HFFc6 (cell line): Measurements from ENCODE around the gene RIPOR3. TPM values are rescaled to one million over a fixed set of nuclear protein-coding genes. Genes with fewer than 3 reads are reported as not detected.

Source experiments
- DNase-seq: peaks from one replicate; pipeline ENCODE4 v3.0.0-alpha.2; 2018
- H3K27ac Mint-ChIP-seq: 2 replicates; pipeline ENCODE4 v1.8.0; 2020; ENCODE audit warnings: mild to moderate bottlenecking, mixed read lengths
- H3K27me3 Mint-ChIP-seq: 2 replicates; pipeline ENCODE4 v1.8.0; 2021; ENCODE audit warnings: mild to moderate bottlenecking, moderate library complexity, mixed read lengths; ENCODE audit not compliant: insufficient read depth
- H3K36me3 Mint-ChIP-seq: 2 replicates; pipeline ENCODE4 v1.8.0; 2021; ENCODE audit warnings: low read depth, mixed read lengths
- H3K4me1 Mint-ChIP-seq: 2 replicates; pipeline ENCODE4 v1.8.0; 2020; ENCODE audit warnings: low read depth, mixed read lengths
- H3K4me3 Mint-ChIP-seq: 2 replicates; pipeline ENCODE4 v1.8.0; 2020; ENCODE audit warnings: mild to moderate bottlenecking, moderate library complexity, mixed read lengths
- H3K9me3 Mint-ChIP-seq: 2 replicates; pipeline ENCODE4 v1.8.0; 2020; ENCODE audit warnings: mild to moderate bottlenecking, mixed read lengths
- CTCF ChIP-seq: fragments of 200-600 bp; sonication (generic); IDR thresholded peaks from 2 replicates; pipeline ENCODE4 v1.5.0; 2021; ENCODE audit warnings: antibody characterized with exemption, mild to moderate bottlenecking
- total RNA-seq, 6 experiments: library from RNA; stranded (reverse); fragmentation: NEBNext Ultra II Directional; extraction: Animal tissue kit (Norgen Biotek cat#: 25700); gene quantifications; 2 replicates in 1 of 6; 3 replicates in 5 of 6; pipeline ENCODE4 v1.2.3, GENCODE V29; 2021

RIPOR3 gene
- total RNA-seq, 6 experiments from 2014 or later, result 0.07 to 0.25 (median 0.11) TPM

GRCh38 chr20:50724851-50725723 is 33.7 kb upstream of the RIPOR3 start:
- Mint-ChIP-seq H3K9me3 (no peaks in the 10 kb centered on the region), H3K4me3 (no peak overlapping the region), H3K27ac (no peak overlapping the region), H3K36me3 (no peaks in the 10 kb centered on the region), H3K4me1 (peaks cover 31% of the 10 kb centered on the region), H3K27me3 (no peaks in the 10 kb centered on the region)
- no peak for TF ChIP-seq CTCF
- peak; percentile 97 for DNase-seq

DNA sequence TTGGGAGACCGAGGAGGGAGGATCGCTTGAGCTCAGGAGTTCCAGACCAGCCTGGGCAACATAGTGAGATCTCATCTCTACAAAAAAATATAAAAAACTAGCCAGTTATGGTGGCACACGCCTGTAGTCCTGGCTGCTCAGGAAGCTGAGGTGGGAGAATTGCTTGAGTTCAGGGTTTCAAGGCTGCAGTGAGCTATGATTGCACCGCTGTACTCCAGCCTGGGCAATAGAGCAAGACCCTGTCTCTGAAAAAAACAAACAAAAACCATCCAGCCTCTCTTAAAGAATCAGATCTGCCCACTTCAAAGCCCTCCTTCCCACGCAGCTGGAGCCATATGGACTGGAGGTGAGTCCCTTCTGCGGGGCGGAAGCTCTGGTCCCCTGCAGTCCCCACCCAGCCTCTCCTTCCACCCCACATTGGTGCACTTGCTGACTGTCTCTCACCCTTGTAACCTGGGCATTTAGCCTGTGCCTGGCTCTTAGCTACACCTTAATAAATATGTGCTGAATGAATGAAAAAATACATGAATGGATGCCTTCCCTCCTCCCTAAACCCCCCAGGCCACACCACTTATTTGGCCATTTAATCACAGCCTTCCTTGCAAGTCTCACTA is 32.9 kb upstream of the RIPOR3 start:
- no peak for DNase-seq
- H3K27ac Mint-ChIP-seq, result no peak overlapping the region
- H3K9me3 Mint-ChIP-seq, result no peaks in the 10 kb centered on the region
- H3K27me3 Mint-ChIP-seq, result no peaks in the 10 kb centered on the region
- H3K4me1 Mint-ChIP-seq, result peaks cover 22% of the 10 kb centered on the region
- TF ChIP-seq CTCF, result no peak
- H3K4me3 Mint-ChIP-seq, result no peak overlapping the region
- H3K36me3 Mint-ChIP-seq, result no peaks in the 10 kb centered on the region

GRCh38 chr20:50723672-50724071 is 32.3 kb upstream of the RIPOR3 start:
- Mint-ChIP-seq H3K27ac (no peak overlapping the region), H3K4me1 (peaks cover 18% of the 10 kb centered on the region), H3K36me3 (no peaks in the 10 kb centered on the region), H3K4me3 (no peak overlapping the region), H3K9me3 (no peaks in the 10 kb centered on the region), H3K27me3 (no peaks in the 10 kb centered on the region)
- TF ChIP-seq CTCF, result no peak
- DNase-seq, result no peak

- no peak for DNase-seq
- Mint-ChIP-seq H3K9me3 (no peaks in the 10 kb centered on the region), H3K27ac (no peak overlapping the region), H3K4me1 (peaks cover 23% of the 10 kb centered on the region), H3K4me3 (no peak overlapping the region), H3K27me3 (no peaks in the 10 kb centered on the region), H3K36me3 (no peaks in the 10 kb centered on the region)
- no peak for TF ChIP-seq CTCF
Observed at GRCh38 chr20:50722424-50723155, 31.2 kb upstream of the RIPOR3 start.

GRCh38 chr20:50721881-50722281 is 30.5 kb upstream of the RIPOR3 start:
- DNase-seq, result no peak
- Mint-ChIP-seq H3K27me3 (no peaks in the 10 kb centered on the region; the same call in 1 of the 2 replicates), H3K4me1 (peaks cover 15% of the 10 kb centered on the region), H3K9me3 (no peaks in the 10 kb centered on the region), H3K4me3 (no peak overlapping the region), H3K27ac (no peak overlapping the region; the same call in 1 of the 2 replicates), H3K36me3 (no peaks in the 10 kb centered on the region)
- no peak for TF ChIP-seq CTCF
